Measurements from ENCODE around the gene HMCN2.

The HMCN2 gene

GRCh38 chr9:130356033-130356432, 90.5 kb downstream of the HMCN2 start:
- Histone ChIP-seq H3K4me1 (ENCODE audit: insufficient read depth, insufficient read length) (peaks cover 2% of the 10 kb centered on the region), H3K36me3 (ENCODE audit: insufficient read depth, insufficient read length, low read length) (peaks cover 2% of the 10 kb centered on the region)
- no peak for TF ChIP-seq SUZ12 (IDR thresholded peaks at IDR 0.05; ENCODE audit: extremely low read depth, insufficient read depth, insufficient read length)
- no peak for TF ChIP-seq YY1 (IDR thresholded peaks at IDR 0.05; ENCODE audit: insufficient read depth, insufficient read length)
- no peak for TF ChIP-seq ZNF274 (IDR thresholded peaks at IDR 0.05; ENCODE audit: low read depth, low read length)

DNA sequence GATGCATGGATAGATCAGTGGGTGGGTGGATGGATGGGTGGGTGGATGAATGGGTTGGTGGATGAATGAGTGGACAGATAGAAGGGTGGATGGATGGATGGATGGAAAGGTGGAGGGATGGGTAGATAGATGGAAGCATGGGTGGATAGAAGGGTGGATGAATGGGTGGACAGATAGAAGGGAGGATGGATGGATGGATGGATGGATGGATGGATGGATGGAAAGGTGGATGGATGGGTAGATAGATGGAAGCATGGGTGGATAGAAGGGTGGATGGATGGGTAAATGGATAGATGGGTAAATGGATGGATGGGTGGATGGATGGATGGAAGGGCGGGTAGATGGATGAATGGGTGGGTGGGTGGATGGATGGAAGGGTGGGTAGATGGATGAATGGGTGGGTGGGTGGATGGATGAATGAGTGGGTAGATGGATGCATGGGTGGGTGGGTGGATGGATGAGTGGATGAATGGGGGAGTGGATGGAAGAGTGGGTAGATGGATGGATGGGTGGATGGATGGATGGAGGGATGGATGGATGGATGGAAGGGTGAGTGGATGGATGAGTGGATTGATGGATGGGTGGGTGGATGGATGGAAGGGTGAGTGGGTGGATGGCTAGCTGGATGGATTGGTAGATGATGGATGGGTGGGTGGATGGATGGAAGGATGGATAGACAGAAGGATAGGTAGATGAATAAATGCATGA, 91.5 kb downstream of the HMCN2 start:
- Histone ChIP-seq H3K9ac (ENCODE audit: insufficient read length, low read depth) (no peak overlapping the region), H3K4me1 (ENCODE audit: insufficient read depth, insufficient read length) (peaks cover 2% of the 10 kb centered on the region), H3K4me3 (ENCODE audit: insufficient read length, low read depth) (no peak overlapping the region), H3K9me3 (ENCODE audit: insufficient read depth, low read length) (no peaks in the 10 kb centered on the region), H3K36me3 (ENCODE audit: insufficient read depth, insufficient read length, low read length) (peaks cover 2% of the 10 kb centered on the region), H3K27me3 (ENCODE audit: insufficient read depth, insufficient read length) (no peaks in the 10 kb centered on the region)
- DNase-seq (ENCODE audit: low read depth, low spot score): no peak
- no peak for TF ChIP-seq ZNF274 (IDR thresholded peaks at IDR 0.05; ENCODE audit: low read depth, low read length)

More at GRCh38 chr9:130356033-130356432, 90.5 kb downstream of the HMCN2 start:
- Histone ChIP-seq H3K9ac (ENCODE audit: insufficient read length, low read depth) (no peak overlapping the region), H3K9me3 (ENCODE audit: insufficient read depth, low read length) (no peaks in the 10 kb centered on the region), H3K4me3 (ENCODE audit: insufficient read length, low read depth) (no peak overlapping the region), H3K27me3 (ENCODE audit: insufficient read depth, insufficient read length) (no peaks in the 10 kb centered on the region)
- DNase-seq (ENCODE audit: low read depth, low spot score): no peak

DNA sequence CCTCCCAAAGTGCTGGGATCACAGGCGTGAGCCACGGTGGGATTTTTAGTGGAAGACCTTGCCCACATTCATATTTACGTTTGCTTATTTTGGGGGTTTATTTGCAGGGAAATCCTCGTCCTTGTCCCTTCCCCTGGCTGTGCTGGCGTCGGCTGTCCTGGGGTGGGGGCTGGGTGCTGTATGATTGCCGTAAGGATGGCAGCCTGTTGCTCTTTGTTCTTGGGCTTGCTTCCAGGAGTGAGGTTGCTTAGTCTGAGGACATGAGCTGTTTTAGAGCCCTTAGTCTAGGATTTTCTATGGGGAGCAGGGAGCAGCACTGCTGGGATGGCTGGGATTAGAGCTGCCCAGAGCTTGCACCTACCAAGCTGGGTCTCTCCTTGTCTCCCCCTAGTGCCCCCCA, 93.4 kb downstream of the HMCN2 start:
- Histone ChIP-seq H3K9me3 (ENCODE audit: insufficient read depth, low read length) (no peaks in the 10 kb centered on the region), H3K36me3 (ENCODE audit: insufficient read depth, insufficient read length, low read length) (peaks cover 2% of the 10 kb centered on the region), H3K27me3 (ENCODE audit: insufficient read depth, insufficient read length) (no peaks in the 10 kb centered on the region), H3K9ac (ENCODE audit: insufficient read length, low read depth) (no peak overlapping the region), H3K4me1 (ENCODE audit: insufficient read depth, insufficient read length) (no peaks in the 10 kb centered on the region), H3K4me3 (ENCODE audit: insufficient read length, low read depth) (no peak overlapping the region)
- DNase-seq (ENCODE audit: low read depth, low spot score): no peak
- TF ChIP-seq ZNF274 (IDR thresholded peaks at IDR 0.05; ENCODE audit: low read depth, low read length): no peak
- TF ChIP-seq YY1 (IDR thresholded peaks at IDR 0.05; ENCODE audit: insufficient read depth, insufficient read length): no peak
- TF ChIP-seq SUZ12 (IDR thresholded peaks at IDR 0.05; ENCODE audit: extremely low read depth, insufficient read depth, insufficient read length): no peak

DNA sequence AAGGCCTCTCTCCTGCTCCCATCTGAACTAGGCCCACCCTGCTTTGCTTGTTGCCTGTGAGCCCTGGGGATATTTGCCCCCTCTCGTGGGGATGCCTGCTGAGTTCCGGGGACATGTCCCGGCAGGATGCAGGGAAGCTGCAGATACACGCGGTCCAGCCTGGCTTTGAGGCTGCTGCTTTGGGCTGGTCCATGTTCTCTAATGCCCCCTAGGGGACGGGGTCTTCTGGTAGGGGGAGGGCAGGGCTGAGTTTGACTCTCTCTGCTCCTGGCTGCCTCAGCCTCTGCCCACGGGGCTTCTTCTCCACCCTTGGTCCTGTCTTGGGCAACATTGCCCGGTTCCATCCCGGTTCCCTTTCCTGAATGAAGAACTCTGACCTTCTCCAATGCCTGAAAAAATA, 94.3 kb downstream of the HMCN2 start:
- no peak overlapping the region for H3K4me3 ChIP-seq (ENCODE audit: insufficient read length, low read depth)
- peaks cover 2% of the 10 kb centered on the region for H3K36me3 ChIP-seq (ENCODE audit: insufficient read depth, insufficient read length, low read length)
- no peak overlapping the region for H3K9ac ChIP-seq (ENCODE audit: insufficient read length, low read depth)
- no peaks in the 10 kb centered on the region for H3K27me3 ChIP-seq (ENCODE audit: insufficient read depth, insufficient read length)
- H3K9me3 ChIP-seq (ENCODE audit: insufficient read depth, low read length): no peaks in the 10 kb centered on the region
- H3K4me1 ChIP-seq (ENCODE audit: insufficient read depth, insufficient read length): no peaks in the 10 kb centered on the region
- no peak for DNase-seq (ENCODE audit: low read depth, low spot score)
- TF ChIP-seq SUZ12 (IDR thresholded peaks at IDR 0.05; ENCODE audit: extremely low read depth, insufficient read depth, insufficient read length): no peak
- no peak for TF ChIP-seq YY1 (IDR thresholded peaks at IDR 0.05; ENCODE audit: insufficient read depth, insufficient read length)

GRCh38 chr9:130360672-130361071, 95.1 kb downstream of the HMCN2 start:
- DNase-seq (ENCODE audit: low read depth, low spot score): no peak
- no peak overlapping the region for H3K9ac ChIP-seq (ENCODE audit: insufficient read length, low read depth)
- H3K9me3 ChIP-seq (ENCODE audit: insufficient read depth, low read length): no peaks in the 10 kb centered on the region
- no peak overlapping the region for H3K4me3 ChIP-seq (ENCODE audit: insufficient read length, low read depth)
- no peak for TF ChIP-seq SUZ12 (IDR thresholded peaks at IDR 0.05; ENCODE audit: extremely low read depth, insufficient read depth, insufficient read length)
- TF ChIP-seq ZNF274 (IDR thresholded peaks at IDR 0.05; ENCODE audit: low read depth, low read length): no peak
- no peak for TF ChIP-seq YY1 (IDR thresholded peaks at IDR 0.05; ENCODE audit: insufficient read depth, insufficient read length)
- peaks cover 2% of the 10 kb centered on the region for H3K36me3 ChIP-seq (ENCODE audit: insufficient read depth, insufficient read length, low read length)
- H3K27me3 ChIP-seq (ENCODE audit: insufficient read depth, insufficient read length): no peaks in the 10 kb centered on the region
- H3K4me1 ChIP-seq (ENCODE audit: insufficient read depth, insufficient read length): peaks cover 5% of the 10 kb centered on the region

- Histone ChIP-seq H3K27me3 (ENCODE audit: insufficient read depth, insufficient read length) (no peaks in the 10 kb centered on the region), H3K9me3 (ENCODE audit: insufficient read depth, low read length) (no peaks in the 10 kb centered on the region), H3K36me3 (ENCODE audit: insufficient read depth, insufficient read length, low read length) (peaks cover 2% of the 10 kb centered on the region), H3K4me3 (ENCODE audit: insufficient read length, low read depth) (no peak overlapping the region), H3K4me1 (ENCODE audit: insufficient read depth, insufficient read length) (peaks cover 5% of the 10 kb centered on the region), H3K9ac (ENCODE audit: insufficient read length, low read depth) (no peak overlapping the region)
- TF ChIP-seq SUZ12 (IDR thresholded peaks at IDR 0.05; ENCODE audit: extremely low read depth, insufficient read depth, insufficient read length) (no peak), ZNF274 (IDR thresholded peaks at IDR 0.05; ENCODE audit: low read depth, low read length) (no peak), YY1 (IDR thresholded peaks at IDR 0.05; ENCODE audit: insufficient read depth, insufficient read length) (no peak)
- DNase-seq (ENCODE audit: low read depth, low spot score): no peak
Measured at GRCh38 chr9:130361873-130362362, 96.4 kb downstream of the HMCN2 start.

- no peaks in the 10 kb centered on the region for H3K27me3 ChIP-seq (ENCODE audit: insufficient read depth, insufficient read length)
- DNase-seq (ENCODE audit: low read depth, low spot score): no peak
- H3K9ac ChIP-seq (ENCODE audit: insufficient read length, low read depth): no peak overlapping the region
- peaks cover 2% of the 10 kb centered on the region for H3K36me3 ChIP-seq (ENCODE audit: insufficient read depth, insufficient read length, low read length)
- TF ChIP-seq YY1 (IDR thresholded peaks at IDR 0.05; ENCODE audit: insufficient read depth, insufficient read length) (no peak), ZNF274 (IDR thresholded peaks at IDR 0.05; ENCODE audit: low read depth, low read length) (no peak), SUZ12 (IDR thresholded peaks at IDR 0.05; ENCODE audit: extremely low read depth, insufficient read depth, insufficient read length) (no peak)
- no peaks in the 10 kb centered on the region for H3K9me3 ChIP-seq (ENCODE audit: insufficient read depth, low read length)
- no peak overlapping the region for H3K4me3 ChIP-seq (ENCODE audit: insufficient read length, low read depth)
- peaks cover 5% of the 10 kb centered on the region for H3K4me1 ChIP-seq (ENCODE audit: insufficient read depth, insufficient read length)
Measured at GRCh38 chr9:130362691-130363090, 97.1 kb downstream of the HMCN2 start.
